GM23248 (cell line): Measurements from ENCODE around the gene PRR27.

Experiments used
- EZH2 ChIP-seq: fragments of 200-600 bp; sonication (generic); IDR thresholded peaks from 2 replicates; pipeline ENCODE4 v1.6.1; 2018; ENCODE audit warnings: antibody characterized with exemption, mild to moderate bottlenecking; ENCODE audit not compliant: insufficient read depth, poor library complexity, severe bottlenecking
- EZH2phosphoT487 ChIP-seq: fragments of 200-600 bp; sonication (generic); IDR thresholded peaks from 2 replicates; pipeline ENCODE4 v1.6.1; 2018; ENCODE audit warnings: antibody characterized with exemption, moderate library complexity, mild to moderate bottlenecking, low read depth; ENCODE audit not compliant: insufficient read depth

DNA sequence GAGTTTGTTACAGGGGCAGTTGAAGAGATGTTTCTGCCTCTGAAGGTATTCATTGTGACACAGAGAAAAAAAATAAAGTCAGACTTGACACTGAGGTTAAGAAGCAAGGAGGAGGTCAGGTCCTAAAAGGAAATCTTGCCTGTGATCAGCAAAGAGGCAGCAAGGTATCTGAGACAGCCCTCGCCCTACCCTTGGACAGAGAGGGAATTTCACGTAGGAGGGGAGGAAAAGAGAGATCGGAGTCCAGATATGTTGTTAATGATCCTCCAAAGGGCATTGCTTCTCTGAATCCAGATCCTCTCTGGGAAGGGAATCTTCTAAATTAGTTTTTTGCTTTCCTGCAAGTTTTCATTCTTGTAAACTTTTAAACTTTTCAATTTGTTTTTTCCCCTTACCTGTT, 15.3 kb upstream of the PRR27 start:
- TF ChIP-seq EZH2phosphoT487 (no peak), EZH2 (no peak)
